H9 (cell line): Measurements from ENCODE around the gene EEF1A1. TPM values are rescaled to one million over a fixed set of nuclear protein-coding genes. Genes with fewer than 3 reads are reported as not detected.

ENCODE experiments used
- DNase-seq: peaks from one replicate; pipeline ENCODE4 v3.0.0-alpha.2; 2017
- H2AFZ ChIP-seq: one replicate; pipeline ENCODE4 v1.6.1; 2013; ENCODE audit warnings: mild to moderate bottlenecking, low read length, control low read depth, moderate library complexity
- H2AK5ac ChIP-seq: 2 replicates; pipeline ENCODE4 v1.6.1; 2013; ENCODE audit warnings: low read length, control low read depth, mixed read lengths; ENCODE audit not compliant: insufficient read length
- H2BK120ac ChIP-seq: one replicate; pipeline ENCODE4 v1.6.1; 2013; ENCODE audit warnings: low read depth, mild to moderate bottlenecking, low read length, control low read depth, inconsistent platforms; ENCODE audit not compliant: poor library complexity, severe bottlenecking
- H2BK12ac ChIP-seq: 2 replicates; pipeline ENCODE4 v1.6.1; 2013; ENCODE audit warnings: low read length, control low read depth, mixed read lengths, low read depth; ENCODE audit not compliant: insufficient read length
- H2BK15ac ChIP-seq: 2 replicates; pipeline ENCODE4 v1.6.1; 2013; ENCODE audit warnings: low read depth, low read length, control low read depth
- H2BK20ac ChIP-seq: one replicate; pipeline ENCODE4 v1.6.1; 2013; ENCODE audit warnings: low read depth, mild to moderate bottlenecking, low read length, control low read depth, inconsistent platforms; ENCODE audit not compliant: poor library complexity, severe bottlenecking
- H2BK5ac ChIP-seq: 2 replicates; pipeline ENCODE4 v1.6.1; 2013; ENCODE audit warnings: low read length, control low read depth, mixed read lengths; ENCODE audit not compliant: insufficient read length
- H3K14ac ChIP-seq: 2 replicates; pipeline ENCODE4 v1.6.1; 2013; ENCODE audit warnings: low read length, control low read depth; ENCODE audit not compliant: insufficient read depth
- H3K18ac ChIP-seq: 2 replicates; pipeline ENCODE4 v1.6.1; 2013; ENCODE audit warnings: low read depth, mild to moderate bottlenecking, mixed read lengths, low read length, control low read depth; ENCODE audit not compliant: insufficient read length
- H3K23ac ChIP-seq: 2 replicates; pipeline ENCODE4 v1.6.1; 2013; ENCODE audit warnings: low read length, control low read depth, mixed read lengths, low read depth; ENCODE audit not compliant: insufficient read length
- H3K23me2 ChIP-seq: 2 replicates; pipeline ENCODE4 v1.6.1; 2013; ENCODE audit warnings: low read depth, mild to moderate bottlenecking, mixed read lengths, low read length, control low read depth; ENCODE audit not compliant: insufficient read length, poor library complexity, severe bottlenecking
- H3K27ac ChIP-seq: 2 replicates; pipeline ENCODE4 v1.5.1; 2013; ENCODE audit warnings: low read length, control low read depth, mixed read lengths, low read depth; ENCODE audit not compliant: insufficient read length
- H3K27me3 ChIP-seq: 2 replicates; pipeline ENCODE4 v1.6.1; 2013; ENCODE audit warnings: low read length, control low read depth, inconsistent platforms; ENCODE audit not compliant: insufficient read depth
- H3K4ac ChIP-seq: 2 replicates; pipeline ENCODE4 v1.6.1; 2013; ENCODE audit warnings: low read depth, mild to moderate bottlenecking, control low read depth, inconsistent platforms, low read length, moderate library complexity
- H3K4me1 ChIP-seq: 2 replicates; pipeline ENCODE4 v1.6.1; 2013; ENCODE audit warnings: low read length, control low read depth, inconsistent platforms; ENCODE audit not compliant: insufficient read depth
- H3K4me2 ChIP-seq: 2 replicates; pipeline ENCODE4 v1.6.1; 2013; ENCODE audit warnings: low read length, control low read depth, mixed read lengths; ENCODE audit not compliant: insufficient read length, insufficient read depth
- H3K56ac ChIP-seq: 2 replicates; pipeline ENCODE4 v1.6.1; 2013; ENCODE audit warnings: low read depth, mild to moderate bottlenecking, mixed read lengths, low read length, control low read depth; ENCODE audit not compliant: insufficient read length
- H3K79me1 ChIP-seq: 2 replicates; pipeline ENCODE4 v1.6.1; 2013; ENCODE audit warnings: low read depth, mild to moderate bottlenecking, moderate library complexity, low read length, control low read depth, inconsistent platforms; ENCODE audit not compliant: insufficient read depth, poor library complexity, severe bottlenecking
- H3K79me2 ChIP-seq: 2 replicates; pipeline ENCODE4 v1.6.1; 2013; ENCODE audit warnings: low read length, control low read depth, inconsistent platforms; ENCODE audit not compliant: insufficient read depth
- H3K9ac ChIP-seq: 2 replicates; pipeline ENCODE4 v1.6.1; 2013; ENCODE audit warnings: low read length, control low read depth, mixed read lengths; ENCODE audit not compliant: insufficient read length; ENCODE audit errors: extremely low read depth
- H3K9me3 ChIP-seq: one replicate; pipeline ENCODE4 v1.6.1; 2013; ENCODE audit warnings: low read depth, low read length, inconsistent platforms; ENCODE audit not compliant: control insufficient read depth
- H3T11ph ChIP-seq: one replicate; pipeline ENCODE4 v1.6.1; 2013; ENCODE audit warnings: mild to moderate bottlenecking, low read length, control low read depth, inconsistent platforms
- H4K20me1 ChIP-seq: one replicate; pipeline ENCODE4 v1.6.1; 2013; ENCODE audit not compliant: control insufficient read depth, insufficient read length, insufficient read depth
- H4K5ac ChIP-seq: 2 replicates; pipeline ENCODE4 v1.6.1; 2013; ENCODE audit warnings: low read depth, mild to moderate bottlenecking, mixed read lengths, low read length, control low read depth; ENCODE audit not compliant: insufficient read length
- H4K8ac ChIP-seq: replicated peaks from 2 replicates; pipeline ENCODE4 v1.6.1; 2013; ENCODE audit warnings: low read length, control low read depth, mixed read lengths, low read depth; ENCODE audit not compliant: insufficient read length
- H4K91ac ChIP-seq: 2 replicates; pipeline ENCODE4 v1.6.1; 2013; ENCODE audit warnings: low read depth, mild to moderate bottlenecking, moderate library complexity, mixed read lengths, low read length, control low read depth; ENCODE audit not compliant: insufficient read length
- H3K27ac Mint-ChIP-seq, 3 experiments: 2 replicates in 2 of 3; 3 replicates in 1 of 3; pipeline ENCODE4 v1.8.0; 2020 to 2021; ENCODE audit warnings: mixed read lengths in 3 of 3, mild to moderate bottlenecking in 1 of 3, moderate library complexity in 1 of 3
- H3K27me3 Mint-ChIP-seq: 2 replicates; pipeline ENCODE4 v1.8.0; 2021; ENCODE audit warnings: low read depth, mild to moderate bottlenecking, moderate library complexity, mixed read lengths
- H3K36me3 Mint-ChIP-seq, 3 experiments: 2 replicates in 2 of 3; 3 replicates in 1 of 3; pipeline ENCODE4 v1.8.0; 2020 to 2021; ENCODE audit warnings: low read depth in 3 of 3, mixed read lengths in 3 of 3; ENCODE audit not compliant: insufficient read depth in 1 of 3
- H3K4me1 Mint-ChIP-seq, 2 experiments: 2 replicates each; pipeline ENCODE4 v1.8.0; 2020; ENCODE audit warnings: mixed read lengths in 2 of 2
- H3K4me3 Mint-ChIP-seq, 2 experiments: 2 replicates in 1 of 2; 3 replicates in 1 of 2; pipeline ENCODE4 v1.8.0; 2020 to 2021; ENCODE audit warnings: mild to moderate bottlenecking in 2 of 2, mixed read lengths in 2 of 2, moderate library complexity in 1 of 2
- H3K9me3 Mint-ChIP-seq, 2 experiments: 2 replicates in 1 of 2; 3 replicates in 1 of 2; pipeline ENCODE4 v1.8.0; 2020; ENCODE audit warnings: mild to moderate bottlenecking in 2 of 2, mixed read lengths in 2 of 2, moderate library complexity in 1 of 2
- WGBS: extraction: QIAGEN DNeasy Blood & Tissue Kit; methylation state at CpG from one replicate; pipeline ENCODE4 v1.1.7; 2013; ENCODE audit warnings: missing lambda C conversion rate, low lambda C conversion rate, mixed read lengths; ENCODE audit not compliant: insufficient read length; ENCODE audit errors: extremely low coverage; 5-methylcytosine and 5-hydroxymethylcytosine counted together
- total RNA-seq: library from RNA; stranded (reverse); gene quantifications from 2 replicates; pipeline ENCODE4 v1.2.1, GENCODE V29; 2021
- TF ChIP-seq, protein P1 (sequence below): fragments of 200-600 bp; sonication (generic); conservative IDR thresholded peaks from 3 replicates; pipeline ENCODE4 v1.8.0; 2021; ENCODE audit warnings: antibody characterized with exemption, mild to moderate bottlenecking

EEF1A1 gene
- total RNA-seq, 1 experiment from 2014 or later: 13,057 TPM

DNA sequence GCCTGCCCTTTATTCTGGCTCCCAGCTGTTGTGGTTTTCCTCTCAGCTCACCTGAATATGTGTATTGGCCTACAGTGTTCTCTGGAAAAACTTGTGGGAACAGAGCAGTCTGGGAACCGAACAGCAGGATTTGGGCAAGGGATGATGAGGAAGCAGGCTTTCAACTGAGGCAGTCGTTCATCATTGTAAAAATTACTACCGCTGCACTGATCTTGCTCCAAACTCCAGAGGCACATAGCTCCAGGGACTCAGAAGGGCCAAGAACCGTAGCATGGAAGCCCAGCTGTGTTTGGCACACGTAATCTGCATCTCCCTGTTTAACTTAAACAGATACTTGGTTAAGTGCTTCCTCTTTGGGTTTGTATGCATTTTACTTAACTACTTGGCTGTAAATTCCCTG lies 48.3 kb upstream of the EEF1A1 start:
- H3K9me3 Mint-ChIP-seq: peaks cover 6 to 7% of the 10 kb centered on the region in 2 experiments; a peak in 4 of 5 replicates
- no peaks in the 10 kb centered on the region for H3K27me3 Mint-ChIP-seq
- no peak overlapping the region for H2BK5ac ChIP-seq
- H3K9ac ChIP-seq: no peak overlapping the region
- H3K9me3 ChIP-seq: no peaks in the 10 kb centered on the region
- no peaks in the 10 kb centered on the region for H3K79me1 ChIP-seq
- no peaks in the 10 kb centered on the region for H3K79me2 ChIP-seq
- H3K4me2 ChIP-seq: no peak overlapping the region
- no peak overlapping the region for H2AK5ac ChIP-seq
- peaks cover 6% of the 10 kb centered on the region for H3K4me1 ChIP-seq
- H3K4ac ChIP-seq: no peak overlapping the region
- no peak overlapping the region for H2BK120ac ChIP-seq
- H4K8ac ChIP-seq: no peak overlapping the region
- no peak overlapping the region for H2BK20ac ChIP-seq
- no peaks in the 10 kb centered on the region for H3K27me3 ChIP-seq
- no peak overlapping the region for H3K4me3 Mint-ChIP-seq
- no peak overlapping the region for H2BK15ac ChIP-seq
- TF ChIP-seq, protein P1, sequence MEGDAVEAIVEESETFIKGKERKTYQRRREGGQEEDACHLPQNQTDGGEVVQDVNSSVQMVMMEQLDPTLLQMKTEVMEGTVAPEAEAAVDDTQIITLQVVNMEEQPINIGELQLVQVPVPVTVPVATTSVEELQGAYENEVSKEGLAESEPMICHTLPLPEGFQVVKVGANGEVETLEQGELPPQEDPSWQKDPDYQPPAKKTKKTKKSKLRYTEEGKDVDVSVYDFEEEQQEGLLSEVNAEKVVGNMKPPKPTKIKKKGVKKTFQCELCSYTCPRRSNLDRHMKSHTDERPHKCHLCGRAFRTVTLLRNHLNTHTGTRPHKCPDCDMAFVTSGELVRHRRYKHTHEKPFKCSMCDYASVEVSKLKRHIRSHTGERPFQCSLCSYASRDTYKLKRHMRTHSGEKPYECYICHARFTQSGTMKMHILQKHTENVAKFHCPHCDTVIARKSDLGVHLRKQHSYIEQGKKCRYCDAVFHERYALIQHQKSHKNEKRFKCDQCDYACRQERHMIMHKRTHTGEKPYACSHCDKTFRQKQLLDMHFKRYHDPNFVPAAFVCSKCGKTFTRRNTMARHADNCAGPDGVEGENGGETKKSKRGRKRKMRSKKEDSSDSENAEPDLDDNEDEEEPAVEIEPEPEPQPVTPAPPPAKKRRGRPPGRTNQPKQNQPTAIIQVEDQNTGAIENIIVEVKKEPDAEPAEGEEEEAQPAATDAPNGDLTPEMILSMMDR: no peak
- peaks cover 4 to 6% (median 6%) of the 10 kb centered on the region in 3 experiments; a peak in 3 of 7 replicates for H3K36me3 Mint-ChIP-seq
- H3K27ac ChIP-seq: no peak overlapping the region
- no peaks in the 10 kb centered on the region for H3K23me2 ChIP-seq
- H4K91ac ChIP-seq: no peak overlapping the region
- H3K56ac ChIP-seq: no peak overlapping the region
- no peak overlapping the region for H3K23ac ChIP-seq
- H3K27ac Mint-ChIP-seq: peak overlapping the region in 1 of 3 experiments; percentile 15; a peak in 2 of 7 replicates
- H3K14ac ChIP-seq: no peak overlapping the region
- peaks cover 22 to 26% of the 10 kb centered on the region in 2 experiments for H3K4me1 Mint-ChIP-seq
- no peak overlapping the region for H4K5ac ChIP-seq
- no peak overlapping the region for H3T11ph ChIP-seq
- WGBS: no CpG with 5 or more reads among the region's 5 CpGs
- H2BK12ac ChIP-seq: peak overlapping the region; percentile 15
- no peak overlapping the region for H3K18ac ChIP-seq
- no peaks in the 10 kb centered on the region for H4K20me1 ChIP-seq
- H2AFZ ChIP-seq: no peak overlapping the region
- no peak for DNase-seq
